Tibial nerve (tissue), 4 donors: Measurements from ENCODE around the gene THYN1.
"Not testable (repeated sequence)": the region's sequence is repeated elsewhere in the genome, so short reads cannot be mapped to it uniquely, and the experiment has no call there.

ENCODE experiments used
- EP300 ChIP-seq, 2 donors: sonication (generic); formaldehyde crosslinking; IDR thresholded peaks; one replicate each; pipeline ENCODE4 v1.6.1; 2017; ENCODE audit warnings: antibody characterized with exemption in 2 of 2, mild to moderate bottlenecking in 1 of 2
- POLR2A ChIP-seq, 2 donors: fragments of 450-650 bp; IDR thresholded peaks; one replicate each; pipeline ENCODE4 v1.6.1; 2017; ENCODE audit warnings: antibody characterized with exemption in 2 of 2, mild to moderate bottlenecking in 2 of 2, moderate library complexity in 2 of 2
- TF ChIP-seq, protein P1 (sequence below), 5 experiments: fragments of 200-600 bp in 3 of 5; fragments of 450-650 bp in 2 of 5; sonication (generic) in 3 of 5; IDR thresholded peaks; one replicate each; pipeline ENCODE4 v1.5.1; 2016 to 2019; ENCODE audit warnings: antibody characterized with exemption in 5 of 5, mild to moderate bottlenecking in 3 of 5, moderate library complexity in 2 of 5

DNA sequence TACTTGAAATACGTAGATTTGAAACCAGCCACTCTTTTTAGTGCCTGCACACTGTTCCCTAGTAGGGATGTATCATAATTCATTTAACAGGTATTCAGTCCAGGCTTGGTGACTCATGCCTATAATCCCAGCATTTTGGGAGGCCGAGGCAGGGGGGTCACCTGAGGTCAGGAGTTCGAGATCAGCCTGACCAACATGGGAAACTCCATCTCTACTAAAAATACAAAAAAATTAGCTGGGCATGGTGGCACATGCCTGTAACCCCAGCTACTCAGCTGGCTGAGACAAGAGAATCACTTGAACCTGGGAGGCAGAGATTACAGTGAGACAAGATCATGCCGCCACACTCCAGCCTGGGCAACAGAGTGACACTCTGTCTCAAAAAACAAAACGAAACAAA is 31.2 kb upstream of the THYN1 start:
- TF ChIP-seq, protein P1, sequence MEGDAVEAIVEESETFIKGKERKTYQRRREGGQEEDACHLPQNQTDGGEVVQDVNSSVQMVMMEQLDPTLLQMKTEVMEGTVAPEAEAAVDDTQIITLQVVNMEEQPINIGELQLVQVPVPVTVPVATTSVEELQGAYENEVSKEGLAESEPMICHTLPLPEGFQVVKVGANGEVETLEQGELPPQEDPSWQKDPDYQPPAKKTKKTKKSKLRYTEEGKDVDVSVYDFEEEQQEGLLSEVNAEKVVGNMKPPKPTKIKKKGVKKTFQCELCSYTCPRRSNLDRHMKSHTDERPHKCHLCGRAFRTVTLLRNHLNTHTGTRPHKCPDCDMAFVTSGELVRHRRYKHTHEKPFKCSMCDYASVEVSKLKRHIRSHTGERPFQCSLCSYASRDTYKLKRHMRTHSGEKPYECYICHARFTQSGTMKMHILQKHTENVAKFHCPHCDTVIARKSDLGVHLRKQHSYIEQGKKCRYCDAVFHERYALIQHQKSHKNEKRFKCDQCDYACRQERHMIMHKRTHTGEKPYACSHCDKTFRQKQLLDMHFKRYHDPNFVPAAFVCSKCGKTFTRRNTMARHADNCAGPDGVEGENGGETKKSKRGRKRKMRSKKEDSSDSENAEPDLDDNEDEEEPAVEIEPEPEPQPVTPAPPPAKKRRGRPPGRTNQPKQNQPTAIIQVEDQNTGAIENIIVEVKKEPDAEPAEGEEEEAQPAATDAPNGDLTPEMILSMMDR (IDR thresholded peaks at IDR 0.05) = not testable (repeated sequence)
- not testable (repeated sequence) for TF ChIP-seq POLR2A, EP300 (IDR thresholded peaks at IDR 0.05)
